T-cell (primary cell): ENCODE measurements around the gene AKAP6. TPM values are rescaled to one million over a fixed set of nuclear protein-coding genes. Genes with fewer than 3 reads are reported as not detected.

Experiments used
- ATAC-seq, 4 experiments: fragments of 200-7000 bp in 3 of 4; fragments of 150-1000 bp in 1 of 4; cut with Tn5 transposase; replicated peaks in 1 of 4; 1 replicate in 3 of 4; 2 replicates in 1 of 4; pipeline ENCODE4 v1.10.0; 2021; ENCODE audit warnings: moderate library complexity in 3 of 4, mild to moderate bottlenecking in 2 of 4, moderate number of reproducible peaks in 1 of 4
- CTCF ChIA-PET, 2 donors: fragments of 300-600 bp; sonication (Branson Sonifier 250); formaldehyde crosslinking; loops; one replicate each; lab custom pipeline; 2022; ENCODE audit warnings: antibody characterized with exemption in 2 of 2; lab: Charles Lee
- POLR2A ChIA-PET, 2 donors: fragments of 300-600 bp; sonication (Branson Sonifier 250); formaldehyde crosslinking; loops; one replicate each; lab custom pipeline; 2022; ENCODE audit warnings: antibody characterized with exemption in 2 of 2; lab: Charles Lee
- DNase-seq, 35 experiments: peaks; one replicate each; pipeline versions ENCODE4 v3.0.0 to v3.0.0-alpha.2; 2013 to 2023
- H3K27ac ChIP-seq: one replicate; pipeline ENCODE4 v1.5.1; 2013; ENCODE audit warnings: low read length
- H3K27me3 ChIP-seq, 2 experiments: replicated peaks in 1 of 2; 1 replicate in 1 of 2; 2 replicates in 1 of 2; pipeline versions ENCODE4 v1.6.1 to v1.7.0; 2013; ENCODE audit warnings: low read length in 1 of 2, mixed read lengths in 1 of 2; ENCODE audit not compliant: control insufficient read depth in 2 of 2, insufficient read depth in 2 of 2; ENCODE audit errors: extremely low read depth in 1 of 2
- H3K36me3 ChIP-seq, 2 donors: 1 replicate in 1 of 2; 2 replicates in 1 of 2; pipeline versions ENCODE4 v1.6.1 to v1.7.0; 2013; ENCODE audit warnings: low read length in 1 of 2; ENCODE audit not compliant: control insufficient read depth in 2 of 2, insufficient read depth in 1 of 2; ENCODE audit errors: extremely low read depth in 1 of 2
- H3K4me1 ChIP-seq, 2 experiments: 1 replicate in 1 of 2; 2 replicates in 1 of 2; pipeline versions ENCODE4 v1.6.1 to v1.7.0; 2013; ENCODE audit warnings: low read length in 2 of 2, mixed read lengths in 1 of 2; ENCODE audit not compliant: insufficient read depth in 2 of 2, control insufficient read depth in 1 of 2; ENCODE audit errors: extremely low read depth in 1 of 2
- H3K4me3 ChIP-seq, 2 donors: 1 replicate in 1 of 2; 2 replicates in 1 of 2; pipeline versions ENCODE4 v1.5.1 to v1.7.0; 2013; ENCODE audit warnings: mild to moderate bottlenecking in 2 of 2, low read length in 1 of 2, moderate library complexity in 1 of 2; ENCODE audit not compliant: control insufficient read depth in 1 of 2; ENCODE audit errors: extremely low read depth in 1 of 2
- H3K9me3 ChIP-seq: 2 replicates; pipeline ENCODE4 v1.7.0; 2013
- H3K27ac Mint-ChIP-seq, 2 donors: one replicate each; pipeline ENCODE4 v1.8.0; 2020 to 2021; ENCODE audit warnings: mild to moderate bottlenecking in 2 of 2, mixed read lengths in 2 of 2
- H3K27me3 Mint-ChIP-seq, 2 donors: one replicate each; pipeline ENCODE4 v1.8.0; 2021 to 2022; ENCODE audit warnings: mixed read lengths in 2 of 2
- H3K36me3 Mint-ChIP-seq: one replicate; pipeline ENCODE4 v1.8.0; 2021; ENCODE audit warnings: mixed read lengths
- H3K4me1 Mint-ChIP-seq, 3 donors: one replicate each; pipeline ENCODE4 v1.8.0; 2020 to 2022; ENCODE audit warnings: mixed read lengths in 3 of 3, mild to moderate bottlenecking in 1 of 3
- H3K4me3 Mint-ChIP-seq, 3 donors: one replicate each; pipeline ENCODE4 v1.8.0; 2020 to 2022; ENCODE audit warnings: mild to moderate bottlenecking in 3 of 3, mixed read lengths in 3 of 3, moderate library complexity in 3 of 3
- H3K9me3 Mint-ChIP-seq, 3 donors: one replicate each; pipeline ENCODE4 v1.8.0; 2020 to 2022; ENCODE audit warnings: mixed read lengths in 3 of 3
- WGBS: methylation state at CpG from one replicate; pipeline ENCODE4 v1.1.5; 2013; ENCODE audit warnings: missing lambda C conversion rate; ENCODE audit not compliant: insufficient coverage; 5-methylcytosine and 5-hydroxymethylcytosine counted together
- total RNA-seq, 35 experiments: library from RNA in 6 of 35; stranded (reverse) in 6 of 35; fragments of 120-200 nt in 1 of 35; gene quantifications; one replicate each; pipeline versions ENCODE4 v1.2.1 to v1.2.4 and lab custom pipeline; 2013 to 2026

The AKAP6 gene
- total RNA-seq, 5 donors from 2014 or later (not counting 1 experiment from before 2014, with no cell fraction given) = 1.7 to 6.6 (median 2.6) TPM

- Mint-ChIP-seq H3K4me3 (no peak overlapping the region), H3K9me3 (peaks cover 3 to 4% (median 4%) of the 10 kb centered on the region in 3 donors), H3K27me3 (no peaks in the 10 kb centered on the region), H3K36me3 (peaks cover 3% of the 10 kb centered on the region), H3K4me1 (no peaks in the 10 kb centered on the region), H3K27ac (no peak overlapping the region)
- Histone ChIP-seq H3K27ac (no peak overlapping the region), H3K9me3 (no peaks in the 10 kb centered on the region), H3K27me3 (no peaks in the 10 kb centered on the region), H3K36me3 (no peaks in the 10 kb centered on the region), H3K4me1 (no peaks in the 10 kb centered on the region), H3K4me3 (no peak overlapping the region)
- no peak for ATAC-seq
- 65% methylated on average over 2 of the region's 4 CpGs for WGBS
- ChIA-PET POLR2A (no interaction called here), CTCF (no interaction called here)
- no peak for DNase-seq
Observed at GRCh38 chr14:32623300-32624093, 294.4 kb downstream of the AKAP6 start.

- ChIA-PET CTCF (no interaction called here), POLR2A (no interaction called here)
- no peaks in the 10 kb centered on the region for H3K36me3 ChIP-seq
- no peaks in the 10 kb centered on the region for H3K4me1 ChIP-seq
- no peak overlapping the region for H3K27ac ChIP-seq
- H3K9me3 ChIP-seq = no peaks in the 10 kb centered on the region
- DNase-seq = no peak
- Mint-ChIP-seq H3K4me1 (no peaks in the 10 kb centered on the region), H3K4me3 (no peak overlapping the region), H3K9me3 (peaks cover 2 to 4% (median 3%) of the 10 kb centered on the region in 3 donors), H3K36me3 (peaks cover 3% of the 10 kb centered on the region), H3K27me3 (no peaks in the 10 kb centered on the region), H3K27ac (no peak overlapping the region)
- no peak overlapping the region for H3K4me3 ChIP-seq
- no peak for ATAC-seq
- H3K27me3 ChIP-seq = no peaks in the 10 kb centered on the region
- no CpG with 5 or more reads among the region's 1 CpG for WGBS
Observed at GRCh38 chr14:32625211-32625610, 296.1 kb downstream of the AKAP6 start.

- Mint-ChIP-seq H3K9me3 (peaks cover 2 to 4% (median 3%) of the 10 kb centered on the region in 3 donors), H3K27ac (no peak overlapping the region), H3K4me1 (no peaks in the 10 kb centered on the region), H3K4me3 (no peak overlapping the region), H3K27me3 (no peaks in the 10 kb centered on the region), H3K36me3 (peaks cover 3% of the 10 kb centered on the region)
- Histone ChIP-seq H3K9me3 (no peaks in the 10 kb centered on the region), H3K27ac (no peak overlapping the region), H3K27me3 (no peaks in the 10 kb centered on the region), H3K4me1 (no peaks in the 10 kb centered on the region), H3K36me3 (no peaks in the 10 kb centered on the region), H3K4me3 (no peak overlapping the region)
- ATAC-seq (no peak), DNase-seq (no peak)
- CTCF ChIA-PET = no interaction called here
- no CpG with 5 or more reads among the region's 4 CpGs for WGBS
- POLR2A ChIA-PET = no interaction called here
Observed at GRCh38 chr14:32627545-32628298, 298.6 kb downstream of the AKAP6 start.

- no peak for ATAC-seq
- no peaks in the 10 kb centered on the region for H3K27me3 Mint-ChIP-seq
- CTCF ChIA-PET = interaction anchor here (0.6 to 0.7 kb wide), 3 partner anchors 11 to 1271 kb away, joined by 3 to 4 read pairs (median 3); no protein-coding TSS in a partner anchor
Observed at GRCh38 chr14:32629236-32629635, 300.1 kb downstream of the AKAP6 start.

GRCh38 chr14:32630701-32631100 is 301.6 kb downstream of the AKAP6 start:
- ATAC-seq = no peak
- H3K4me1 ChIP-seq = no peaks in the 10 kb centered on the region
- H3K9me3 Mint-ChIP-seq = peaks cover 2 to 4% (median 3%) of the 10 kb centered on the region in 3 donors
- H3K36me3 Mint-ChIP-seq = peaks cover 3% of the 10 kb centered on the region
- no peaks in the 10 kb centered on the region for H3K36me3 ChIP-seq
- no peak overlapping the region for H3K4me3 ChIP-seq
- no peaks in the 10 kb centered on the region for H3K9me3 ChIP-seq
- DNase-seq = no peak
- no peaks in the 10 kb centered on the region for H3K27me3 ChIP-seq
- no peak overlapping the region for H3K4me3 Mint-ChIP-seq
- ChIA-PET CTCF (no interaction called here), POLR2A (no interaction called here)
- no peaks in the 10 kb centered on the region for H3K27me3 Mint-ChIP-seq
- no peak overlapping the region for H3K27ac ChIP-seq
- H3K4me1 Mint-ChIP-seq = no peaks in the 10 kb centered on the region
- H3K27ac Mint-ChIP-seq = no peak overlapping the region

More at GRCh38 chr14:32629236-32629635, 300.1 kb downstream of the AKAP6 start:
- H3K4me3 Mint-ChIP-seq = no peak overlapping the region
- Histone ChIP-seq H3K4me1 (no peaks in the 10 kb centered on the region), H3K27ac (no peak overlapping the region), H3K4me3 (no peak overlapping the region), H3K36me3 (no peaks in the 10 kb centered on the region), H3K27me3 (no peaks in the 10 kb centered on the region), H3K9me3 (no peaks in the 10 kb centered on the region)
- peaks cover 2 to 4% (median 3%) of the 10 kb centered on the region in 3 donors for H3K9me3 Mint-ChIP-seq
- WGBS = no CpG with 5 or more reads among the region's 3 CpGs
- no peaks in the 10 kb centered on the region for H3K4me1 Mint-ChIP-seq
- peaks cover 3% of the 10 kb centered on the region for H3K36me3 Mint-ChIP-seq
- no peak overlapping the region for H3K27ac Mint-ChIP-seq
- POLR2A ChIA-PET = no interaction called here
- no peak for DNase-seq

GRCh38 chr14:32633224-32633859 is 304.2 kb downstream of the AKAP6 start:
- H3K9me3 Mint-ChIP-seq = no peaks in the 10 kb centered on the region
- no peak overlapping the region for H3K27ac ChIP-seq
- no peaks in the 10 kb centered on the region for H3K27me3 ChIP-seq
- POLR2A ChIA-PET = no interaction called here
- no peak overlapping the region for H3K27ac Mint-ChIP-seq
- no peaks in the 10 kb centered on the region for H3K27me3 Mint-ChIP-seq
- H3K4me3 Mint-ChIP-seq = no peak overlapping the region
- no CpG with 5 or more reads among the region's 3 CpGs for WGBS
- no peaks in the 10 kb centered on the region for H3K36me3 ChIP-seq
- H3K9me3 ChIP-seq = no peaks in the 10 kb centered on the region
- no peaks in the 10 kb centered on the region for H3K4me1 Mint-ChIP-seq
- no peaks in the 10 kb centered on the region for H3K4me1 ChIP-seq
- ATAC-seq = no peak
- no peak overlapping the region for H3K4me3 ChIP-seq
- no peak for DNase-seq
- no peaks in the 10 kb centered on the region for H3K36me3 Mint-ChIP-seq
- CTCF ChIA-PET = no interaction called here
